A673 (cell line): ENCODE results near the gene TSPAN31. TPM values are rescaled to one million over a fixed set of nuclear protein-coding genes. Genes with fewer than 3 reads are reported as not detected.

ENCODE experiments used
- BruUV-seq: library from RNA; stranded (reverse); fragments of 400-500 nt; replicated peaks from 2 replicates; lab custom pipeline; 2021; lab: Mats Ljungman, UMichigan
- CTCF ChIA-PET: fragments of 300-600 bp; sonication (Branson Sonifier 250); formaldehyde crosslinking; loops from one replicate; lab custom pipeline; 2022; ENCODE audit warnings: antibody characterized with exemption; lab: Charles Lee
- POLR2A ChIA-PET: fragments of 300-600 bp; sonication (Branson Sonifier 250); formaldehyde crosslinking; loops from one replicate; lab custom pipeline; 2022; ENCODE audit warnings: antibody characterized with exemption; ENCODE audit not compliant: low non-redundant PET; lab: Charles Lee
- DNase-seq: peaks from one replicate; pipeline ENCODE4 v3.0.0-alpha.2; 2015; ENCODE audit warnings: low spot score
- H3K27ac ChIP-seq: fragments of 200-600 bp; sonication (generic); 2 replicates; pipeline ENCODE4 v1.5.1; 2016; ENCODE audit warnings: mixed run types, low read depth, mild to moderate bottlenecking, mixed read lengths, antibody characterized with exemption, low read length; ENCODE audit not compliant: poor library complexity, severe bottlenecking
- H3K27me3 ChIP-seq: fragments of 200-600 bp; sonication (generic); replicated peaks from 2 replicates; pipeline ENCODE4 v1.6.1; 2017; ENCODE audit warnings: mixed run types, low read depth, mild to moderate bottlenecking, mixed read lengths, antibody characterized with exemption, low read length; ENCODE audit not compliant: insufficient read depth, poor library complexity
- H3K36me3 ChIP-seq: fragments of 200-600 bp; sonication (generic); 2 replicates; pipeline ENCODE4 v1.6.1; 2016; ENCODE audit warnings: mixed run types, mild to moderate bottlenecking, mixed read lengths, antibody characterized with exemption, low read length; ENCODE audit not compliant: insufficient read depth, poor library complexity, severe bottlenecking
- H3K4me1 ChIP-seq: fragments of 200-600 bp; sonication (generic); 2 replicates; pipeline ENCODE4 v1.6.1; 2017; ENCODE audit warnings: mixed run types, mild to moderate bottlenecking, mixed read lengths, antibody characterized with exemption, low read length; ENCODE audit not compliant: insufficient read depth, poor library complexity, severe bottlenecking
- H3K4me3 ChIP-seq: fragments of 200-600 bp; sonication (generic); 2 replicates; pipeline ENCODE4 v1.5.1; 2016; ENCODE audit warnings: low read depth, mixed run types, mild to moderate bottlenecking, mixed read lengths, low read length; ENCODE audit not compliant: poor library complexity, severe bottlenecking
- H3K9me3 ChIP-seq: fragments of 200-600 bp; sonication (generic); 2 replicates; pipeline ENCODE4 v1.6.1; 2016; ENCODE audit warnings: mixed run types, low read depth, mild to moderate bottlenecking, mixed read lengths, antibody characterized with exemption, low read length; ENCODE audit not compliant: poor library complexity, severe bottlenecking
- EZH2 ChIP-seq: fragments of 200-600 bp; sonication (generic); IDR thresholded peaks from 2 replicates; pipeline ENCODE4 v1.6.1; 2017; ENCODE audit warnings: borderline replicate concordance, low read depth, mild to moderate bottlenecking, mixed read lengths, antibody characterized with exemption, low read length; ENCODE audit not compliant: poor library complexity, severe bottlenecking
- intact Hi-C: fragments of 100-400 bp; cut with micrococcal nuclease; formaldehyde crosslinking; loops from one replicate; pipeline ENCODE4 v1.10.0; 2022; ENCODE audit not compliant: unreplicated experiment
- total RNA-seq: library from RNA; stranded (reverse); gene quantifications from 2 replicates; pipeline ENCODE4 v1.2.3, GENCODE V29; 2021
- TF ChIP-seq, protein P1 (sequence below): fragments of 300-800, 200-600 bp; sonication (generic); conservative IDR thresholded peaks from 2 replicates; pipeline ENCODE4 v1.5.1; 2017; ENCODE audit warnings: low read depth, mild to moderate bottlenecking, antibody characterized with exemption, low read length, moderate library complexity, mixed read lengths

TSPAN31 gene
- total RNA-seq, 1 experiment from 2014 or later: 8.9 TPM

DNA sequence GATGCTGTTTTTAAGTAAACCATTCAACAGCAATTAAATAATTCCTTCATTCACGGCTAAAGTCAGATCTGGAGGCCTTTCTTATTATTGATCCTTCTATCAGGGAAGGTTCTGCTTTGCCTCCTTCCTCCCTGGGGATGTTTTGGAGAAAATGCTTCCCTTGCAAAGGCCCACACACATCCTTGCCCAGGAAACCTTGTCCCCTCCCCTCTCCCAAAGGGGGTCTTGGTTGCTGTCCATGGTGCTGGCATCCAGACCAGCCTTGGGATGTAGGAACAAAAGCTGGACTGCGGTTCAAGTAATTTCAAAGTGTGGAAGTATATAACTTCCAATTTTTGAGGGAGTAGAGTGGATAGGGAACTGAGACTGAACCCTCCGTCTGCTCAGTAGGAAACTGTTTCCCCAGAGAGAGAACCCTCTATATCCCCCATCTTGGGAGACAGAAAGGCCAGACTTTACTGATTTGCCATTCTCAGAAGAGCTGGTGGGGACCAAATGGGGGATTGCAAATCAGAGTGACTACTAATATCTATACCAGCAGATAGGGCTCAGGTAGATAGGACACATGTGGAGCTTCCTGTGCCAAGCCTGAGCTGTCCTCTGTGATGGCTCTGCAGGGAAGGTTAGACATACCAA, 15.6 kb downstream of the TSPAN31 start:
- peaks cover 17% of the 10 kb centered on the region for H3K4me1 ChIP-seq
- peaks cover 17% of the 10 kb centered on the region for H3K27me3 ChIP-seq
- POLR2A ChIA-PET: no interaction called here
- no TSS peak for BruUV-seq
- peaks cover 6% of the 10 kb centered on the region for H3K36me3 ChIP-seq
- no peak for DNase-seq
- no peak overlapping the region for H3K27ac ChIP-seq
- intact Hi-C loops: no loop called here
- no peak overlapping the region for H3K4me3 ChIP-seq
- CTCF ChIA-PET: no interaction called here
- no peaks in the 10 kb centered on the region for H3K9me3 ChIP-seq
- no peak for TF ChIP-seq EZH2
- TF ChIP-seq, protein P1, sequence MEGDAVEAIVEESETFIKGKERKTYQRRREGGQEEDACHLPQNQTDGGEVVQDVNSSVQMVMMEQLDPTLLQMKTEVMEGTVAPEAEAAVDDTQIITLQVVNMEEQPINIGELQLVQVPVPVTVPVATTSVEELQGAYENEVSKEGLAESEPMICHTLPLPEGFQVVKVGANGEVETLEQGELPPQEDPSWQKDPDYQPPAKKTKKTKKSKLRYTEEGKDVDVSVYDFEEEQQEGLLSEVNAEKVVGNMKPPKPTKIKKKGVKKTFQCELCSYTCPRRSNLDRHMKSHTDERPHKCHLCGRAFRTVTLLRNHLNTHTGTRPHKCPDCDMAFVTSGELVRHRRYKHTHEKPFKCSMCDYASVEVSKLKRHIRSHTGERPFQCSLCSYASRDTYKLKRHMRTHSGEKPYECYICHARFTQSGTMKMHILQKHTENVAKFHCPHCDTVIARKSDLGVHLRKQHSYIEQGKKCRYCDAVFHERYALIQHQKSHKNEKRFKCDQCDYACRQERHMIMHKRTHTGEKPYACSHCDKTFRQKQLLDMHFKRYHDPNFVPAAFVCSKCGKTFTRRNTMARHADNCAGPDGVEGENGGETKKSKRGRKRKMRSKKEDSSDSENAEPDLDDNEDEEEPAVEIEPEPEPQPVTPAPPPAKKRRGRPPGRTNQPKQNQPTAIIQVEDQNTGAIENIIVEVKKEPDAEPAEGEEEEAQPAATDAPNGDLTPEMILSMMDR: no peak

- no peak for TF ChIP-seq EZH2
- TF ChIP-seq, protein P1: no peak
- intact Hi-C loops: no loop called here
- no TSS peak for BruUV-seq
- no peak overlapping the region for H3K4me3 ChIP-seq
- ChIA-PET CTCF (no interaction called here), POLR2A (no interaction called here)
- H3K27me3 ChIP-seq: peaks cover 27% of the 10 kb centered on the region
- H3K36me3 ChIP-seq: peaks cover 6% of the 10 kb centered on the region
- H3K9me3 ChIP-seq: no peaks in the 10 kb centered on the region
- H3K4me1 ChIP-seq: peaks cover 20% of the 10 kb centered on the region
- no peak for DNase-seq
- H3K27ac ChIP-seq: no peak overlapping the region
These were observed 16.7 kb downstream of the TSPAN31 start for GRCh38 chr12:57761391-57761998.

GRCh38 chr12:57762463-57762862, 17.6 kb downstream of the TSPAN31 start:
- no peak overlapping the region for H3K4me3 ChIP-seq
- H3K4me1 ChIP-seq: peaks cover 28% of the 10 kb centered on the region
- H3K27me3 ChIP-seq: peaks cover 30% of the 10 kb centered on the region
- no peaks in the 10 kb centered on the region for H3K9me3 ChIP-seq
- H3K27ac ChIP-seq: no peak overlapping the region
- DNase-seq: no peak
- no peak for TF ChIP-seq EZH2
- TF ChIP-seq, protein P1: no peak
- no TSS peak for BruUV-seq
- POLR2A ChIA-PET: no interaction called here
- CTCF ChIA-PET: no interaction called here
- intact Hi-C loops: no loop called here
- H3K36me3 ChIP-seq: peaks cover 6% of the 10 kb centered on the region
